Spleen (tissue), 11 donors: Measurements from ENCODE around the gene SUCLG2. TPM values are rescaled to one million over a fixed set of nuclear protein-coding genes. Genes with fewer than 3 reads are reported as not detected.
A peak's percentile ranks its signal among the peaks of the same experiment; 100 is the strongest.

ENCODE experiments used
- DNase-seq: peaks from one replicate; pipeline ENCODE4 v3.0.0-alpha.2; 2020
- H3K27ac ChIP-seq, 8 donors: fragments of 200-600 bp; sonication (generic) in 7 of 8; 1 replicate in 4 of 8; 2 replicates in 4 of 8; pipeline versions ENCODE4 v1.5.0 to v1.8.0; 2016 to 2021; ENCODE audit warnings: inconsistent platforms in 4 of 8, mild to moderate bottlenecking in 4 of 8, moderate library complexity in 1 of 8
- H3K27me3 ChIP-seq, 7 donors: fragments of 200-600 bp; sonication (generic) in 6 of 7; replicated peaks in 1 of 7; 1 replicate in 4 of 7; 2 replicates in 3 of 7; pipeline versions ENCODE4 v1.5.0 to v1.8.0; 2016 to 2021; ENCODE audit warnings: inconsistent platforms in 3 of 7, mild to moderate bottlenecking in 1 of 7
- H3K36me3 ChIP-seq, 6 donors: fragments of 200-600 bp; sonication (generic) in 5 of 6; 1 replicate in 4 of 6; 2 replicates in 2 of 6; pipeline versions ENCODE4 v1.5.0 to v1.8.0; 2016 to 2021; ENCODE audit warnings: inconsistent platforms in 2 of 6
- H3K4me1 ChIP-seq, 6 donors: fragments of 200-600 bp; sonication (generic) in 5 of 6; 1 replicate in 3 of 6; 2 replicates in 3 of 6; pipeline versions ENCODE4 v1.5.0 to v1.8.0; 2016 to 2021; ENCODE audit warnings: inconsistent platforms in 3 of 6
- H3K4me3 ChIP-seq, 8 donors: fragments of 200-600 bp; sonication (generic) in 7 of 8; 1 replicate in 4 of 8; 2 replicates in 4 of 8; pipeline versions ENCODE4 v1.5.0 to v1.8.0; 2016 to 2021; ENCODE audit warnings: inconsistent platforms in 4 of 8, mild to moderate bottlenecking in 4 of 8, moderate library complexity in 2 of 8
- H3K9me3 ChIP-seq, 8 donors: fragments of 200-600 bp; sonication (generic) in 7 of 8; 1 replicate in 4 of 8; 2 replicates in 4 of 8; pipeline versions ENCODE4 v1.5.0 to v1.8.0; 2016 to 2021; ENCODE audit warnings: inconsistent platforms in 4 of 8
- CTCF ChIP-seq, 11 experiments: fragments of 200-600 bp in 7 of 11; fragments of 450-650 bp in 4 of 11; sonication (generic) in 4 of 11; IDR thresholded peaks in 8 of 11; conservative IDR thresholded peaks in 3 of 11; 1 replicate in 7 of 11; 2 replicates in 4 of 11; pipeline versions ENCODE4 v1.4.0 to v1.8.0; 2016 to 2021; ENCODE audit warnings: antibody characterized with exemption in 11 of 11, inconsistent platforms in 4 of 11, mild to moderate bottlenecking in 1 of 11
- POLR2A ChIP-seq, 3 donors: fragments of 450-650 bp; IDR thresholded peaks; one replicate each; pipeline ENCODE4 v1.5.1; 2017; ENCODE audit warnings: antibody characterized with exemption in 3 of 3, mild to moderate bottlenecking in 1 of 3
- POLR2AphosphoS5 ChIP-seq, 3 donors: sonication (generic); formaldehyde crosslinking; IDR thresholded peaks; one replicate each; pipeline ENCODE4 v1.5.1; 2017; ENCODE audit warnings: antibody characterized with exemption in 3 of 3
- WGBS, 5 donors: extraction: QIAGEN DNeasy Blood & Tissue Kit in 3 of 5; methylation state at CpG; one replicate each; pipeline versions ENCODE4 v1.1.5 to v1.1.7; 2013 to 2018; 5-methylcytosine and 5-hydroxymethylcytosine counted together
- intact Hi-C: fragments of 100-400 bp; cut with DNase I; formaldehyde crosslinking; loops from one replicate; pipeline ENCODE4 v1.15.0; 2023; ENCODE audit warnings: low total_unique reads
- polyA plus RNA-seq, 3 donors: library from polyadenylated mRNA; stranded (reverse); fragments of 200-250 nt; gene quantifications; one replicate each; pipeline ENCODE4 v1.2.1, GENCODE V29; 2013
- total RNA-seq, 7 donors: library from RNA; depleted of rRNA in 3 of 7; stranded (reverse); fragments of >200 nt in 3 of 7; fragmentation: NEBNext Ultra II Directional in 4 of 7; extraction: Animal tissue kit (Norgen Biotek cat#: 25700) in 4 of 7; gene quantifications; one replicate each; pipeline versions ENCODE4 v1.1.0 to v1.2.1, GENCODE V29; 2016 to 2021
- donor health status: healthy with polysubstance abuse.
- donor health status: DM: no; HTN: no; CAD: no; lungs with moderate emphysema.
- donor health status: DM: no; HTN: no; CAD: no.
- donor health status: Bipolar disorder and iron deficiency.
- donor health status: healthy.
- donor health status: DM: no; HTN: no; CAD: no.
- donor health status: DM: yes; HTN: yes; CAD: no.

SUCLG2 gene
- total and polyA plus RNA-seq, 10 donors: 31.5 to 75.6 (median 55.2) TPM

GRCh38 chr3:67635806-67636205 lies 18.6 kb downstream of the SUCLG2 start:
- Histone ChIP-seq H3K4me1 (peaks cover 3 to 68% (median 34%) of the 10 kb centered on the region in 6 donors), H3K4me3 (no peak overlapping the region), H3K9me3 (no peaks in the 10 kb centered on the region), H3K27me3 (no peaks in the 10 kb centered on the region), H3K36me3 (peaks cover 0 to 34% (median 0%) of the 10 kb centered on the region in 6 donors), H3K27ac (no peak overlapping the region)
- DNase-seq: no peak
- intact Hi-C loops: no loop called here
- 88 to 93% (median 90%) methylated on average over 2 of the region's 2 CpGs for WGBS, 5 donors
- TF ChIP-seq CTCF (IDR thresholded peaks at IDR 0.05 in 8 of 11, conservative IDR thresholded peaks at IDR 0.05 in 3 of 11) (no peak), POLR2A (IDR thresholded peaks at IDR 0.05) (no peak), POLR2AphosphoS5 (IDR thresholded peaks at IDR 0.05) (no peak)

- no peak overlapping the region for H3K4me3 ChIP-seq
- H3K27ac ChIP-seq: no peak overlapping the region
- DNase-seq: no peak
- H3K36me3 ChIP-seq: peaks cover 0 to 34% (median 0%) of the 10 kb centered on the region in 6 donors
- H3K4me1 ChIP-seq: peaks cover 3 to 69% (median 36%) of the 10 kb centered on the region in 6 donors
- H3K9me3 ChIP-seq: no peaks in the 10 kb centered on the region
- TF ChIP-seq POLR2AphosphoS5 (IDR thresholded peaks at IDR 0.05): no peak
- TF ChIP-seq POLR2A (IDR thresholded peaks at IDR 0.05): no peak
- TF ChIP-seq CTCF (IDR thresholded peaks at IDR 0.05 in 8 of 11, conservative IDR thresholded peaks at IDR 0.05 in 3 of 11): no peak
- H3K27me3 ChIP-seq: no peaks in the 10 kb centered on the region
- intact Hi-C loops: no loop called here
These were observed 19.2 kb downstream of the SUCLG2 start for GRCh38 chr3:67635257-67635656.

GRCh38 chr3:67630666-67631362 lies 23.6 kb downstream of the SUCLG2 start:
- no peak for DNase-seq
- Histone ChIP-seq H3K4me1 (peaks cover 0 to 36% (median 14%) of the 10 kb centered on the region in 6 donors), H3K27me3 (no peaks in the 10 kb centered on the region), H3K4me3 (no peak overlapping the region), H3K9me3 (no peaks in the 10 kb centered on the region), H3K36me3 (peaks cover 0 to 32% (median 0%) of the 10 kb centered on the region in 6 donors), H3K27ac (no peak overlapping the region)
- intact Hi-C loops: no loop called here
- TF ChIP-seq CTCF (IDR thresholded peaks at IDR 0.05 in 8 of 11, conservative IDR thresholded peaks at IDR 0.05 in 3 of 11) (no peak), POLR2AphosphoS5 (IDR thresholded peaks at IDR 0.05) (no peak), POLR2A (IDR thresholded peaks at IDR 0.05) (no peak)
- WGBS, 5 donors: 72 to 90% (median 79%) methylated on average over 6 of the region's 6 CpGs

GRCh38 chr3:67624687-67625086 lies 29.7 kb downstream of the SUCLG2 start:
- no peak overlapping the region for H3K4me3 ChIP-seq
- TF ChIP-seq POLR2AphosphoS5 (IDR thresholded peaks at IDR 0.05) (no peak), CTCF (IDR thresholded peaks at IDR 0.05 in 8 of 11, conservative IDR thresholded peaks at IDR 0.05 in 3 of 11) (no peak), POLR2A (IDR thresholded peaks at IDR 0.05) (no peak)
- peak overlapping the region in 2 of 8 donors; percentile 1 to 10 for H3K27ac ChIP-seq
- peaks cover 0 to 25% (median 7%) of the 10 kb centered on the region in 6 donors for H3K4me1 ChIP-seq
- 74 to 81% (median 76%) methylated on average over 2 of the region's 2 CpGs for WGBS, 5 donors
- intact Hi-C loops: no loop called here
- DNase-seq: no peak
- no peaks in the 10 kb centered on the region for H3K9me3 ChIP-seq
- H3K27me3 ChIP-seq: no peaks in the 10 kb centered on the region
- H3K36me3 ChIP-seq: peaks cover 0 to 50% (median 7%) of the 10 kb centered on the region in 6 donors
